H1 (cell line): ENCODE data around the gene PKMYT1. TPM values are rescaled to one million over a fixed set of nuclear protein-coding genes. Genes with fewer than 3 reads are reported as not detected.

Source experiments
- BCL11A ChIP-seq, 2 experiments: IDR thresholded peaks; one replicate each; pipeline ENCODE4 v1.6.1; 2011; ENCODE audit warnings: low read depth in 2 of 2, low read length in 2 of 2, mild to moderate bottlenecking in 2 of 2
- BRCA1 ChIP-seq: IDR thresholded peaks from 2 replicates; pipeline ENCODE4 v1.6.1; 2012; ENCODE audit warnings: low read depth, low read length, improper control_type of control experiment
- CTCF ChIP-seq, 3 experiments: IDR thresholded peaks; 1 replicate in 2 of 3; 2 replicates in 1 of 3; pipeline versions ENCODE4 v1.5.1 to v1.6.1; 2011; ENCODE audit warnings: low read length in 3 of 3, mild to moderate bottlenecking in 3 of 3, inconsistent platforms in 2 of 3, low read depth in 1 of 3, moderate library complexity in 1 of 3; ENCODE audit not compliant: insufficient read depth in 1 of 3; ENCODE audit errors: control extremely low read depth in 1 of 3
- GABPA ChIP-seq: IDR thresholded peaks from 2 replicates; pipeline ENCODE4 v1.6.1; 2011; ENCODE audit warnings: mild to moderate bottlenecking, low read length, moderate library complexity, borderline replicate concordance; ENCODE audit not compliant: insufficient read depth
- GTF2F1 ChIP-seq: IDR thresholded peaks from 2 replicates; pipeline ENCODE4 v1.6.1; 2012; ENCODE audit warnings: low read depth, low read length, improper control_type of control experiment, borderline replicate concordance
- JUN ChIP-seq: IDR thresholded peaks from 2 replicates; pipeline ENCODE4 v1.6.1; 2011; ENCODE audit warnings: low read depth, mild to moderate bottlenecking, improper control_type of control experiment, low read length
- NANOG ChIP-seq: IDR thresholded peaks from 2 replicates; pipeline ENCODE4 v1.6.1; 2011; ENCODE audit warnings: low read length, low read depth, mild to moderate bottlenecking, inconsistent platforms; ENCODE audit not compliant: insufficient read depth, poor library complexity, severe bottlenecking
- POLR2AphosphoS5 ChIP-seq: IDR thresholded peaks from 2 replicates; pipeline ENCODE4 v1.6.1; 2011; ENCODE audit warnings: low read depth, low read length
- SIRT6 ChIP-seq: IDR thresholded peaks from one replicate; pipeline ENCODE4 v1.7.1; 2012; ENCODE audit warnings: low read length, inconsistent platforms
- SP1 ChIP-seq: IDR thresholded peaks from 2 replicates; pipeline ENCODE4 v1.6.1; 2011; ENCODE audit warnings: low read depth, low read length
- SP4 ChIP-seq: IDR thresholded peaks from 2 replicates; pipeline ENCODE4 v1.6.1; 2012; ENCODE audit warnings: low read length, inconsistent platforms
- polyA plus RNA-seq, 7 experiments: library from polyadenylated mRNA; depleted of rRNA in 3 of 7; stranded (reverse) in 5 of 7; unstranded in 2 of 7; fragments of >200 nt in 5 of 7; fragments of 200-250 nt in 2 of 7; gene quantifications; 1 replicate in 5 of 7; 2 replicates in 1 of 7; 4 replicates in 1 of 7; pipeline versions ENCODE4 v1.2.1 to v1.2.3, GENCODE V29; 2011 to 2013; ENCODE audit warnings: missing spikeins in 2 of 7, mixed read lengths in 2 of 7
- total RNA-seq: library from RNA; stranded (reverse); fragmentation: NEBNext Ultra II Directional; extraction: Animal tissue kit (Norgen Biotek cat#: 25700); gene quantifications from 2 replicates; pipeline ENCODE4 v1.2.1, GENCODE V29; 2021

PKMYT1 gene
- total and polyA plus RNA-seq, 2 of the 8 experiments (the other 6 are each of a cell fraction or from before 2014, with no cell fraction given): 74.7 to 85.2 TPM

GRCh38 chr16:3009568-3010390 is 29.5 kb upstream of the PKMYT1 start (continued):
- peak; percentile 73 for TF ChIP-seq POLR2AphosphoS5
- no peak for TF ChIP-seq GTF2F1
- TF ChIP-seq NANOG: no peak
- no peak for TF ChIP-seq CTCF (IDR thresholded peaks at IDR 0.05; ENCODE audit: control extremely low read depth in 1 of 3, insufficient read depth in 1 of 3, low read depth in 1 of 3, low read length in 3 of 3)
- peak; percentile 99 for TF ChIP-seq SP1
- TF ChIP-seq SIRT6: no peak
- TF ChIP-seq BRCA1: no peak
- TF ChIP-seq BCL11A (IDR thresholded peaks at IDR 0.05; ENCODE audit: low read depth in 2 of 2, low read length in 2 of 2): peak in 1 of 2 experiments; percentile 21
- no peak for TF ChIP-seq SP4
- no peak for TF ChIP-seq JUN
- TF ChIP-seq GABPA: 0 out of 2 replicates have a peak, but pooled peaks have one; percentile 35
